Tibial artery (tissue), 4 donors: Measurements from ENCODE around the gene PAM.
"Not testable (repeated sequence)": the region's sequence is repeated elsewhere in the genome, so short reads cannot be mapped to it uniquely, and the experiment has no call there.

ENCODE experiments used
- DNase-seq, 2 donors: peaks; one replicate each; pipeline ENCODE4 v3.0.0-alpha.2; 2019
- H3K27ac ChIP-seq, 2 donors: fragments of 200-600 bp; sonication (generic) in 1 of 2; 1 replicate in 1 of 2; 2 replicates in 1 of 2; pipeline ENCODE4 v1.5.1; 2018 to 2019; ENCODE audit warnings: mild to moderate bottlenecking in 1 of 2
- H3K27me3 ChIP-seq, 2 donors: fragments of 200-600 bp; sonication (generic) in 1 of 2; one replicate each; pipeline versions ENCODE4 v1.5.1 to v1.6.0; 2016 to 2019
- H3K36me3 ChIP-seq, 3 donors: fragments of 200-600 bp; sonication (generic) in 2 of 3; one replicate each; pipeline ENCODE4 v1.5.1; 2016 to 2019; ENCODE audit warnings: mild to moderate bottlenecking in 2 of 3
- H3K4me1 ChIP-seq, 4 donors: fragments of 200-600 bp; sonication (generic) in 2 of 4; 1 replicate in 3 of 4; 2 replicates in 1 of 4; pipeline ENCODE4 v1.5.1; 2016 to 2019
- H3K4me3 ChIP-seq, 2 donors: fragments of 200-600 bp; sonication (generic) in 1 of 2; 1 replicate in 1 of 2; 2 replicates in 1 of 2; pipeline ENCODE4 v1.5.1; 2018 to 2019; ENCODE audit warnings: mild to moderate bottlenecking in 2 of 2
- H3K9me3 ChIP-seq, 3 donors: fragments of 200-600 bp; sonication (generic) in 1 of 3; one replicate each; pipeline ENCODE4 v1.5.1; 2016 to 2019
- intact Hi-C: fragments of 100-400 bp; cut with DNase I; formaldehyde crosslinking; loops from one replicate; pipeline ENCODE4 v1.15.0; 2023; ENCODE audit warnings: low total_unique reads
- TF ChIP-seq, protein P1 (sequence below), 2 experiments: fragments of 200-600 bp in 1 of 2; fragments of 450-650 bp in 1 of 2; IDR thresholded peaks; one replicate each; pipeline ENCODE4 v1.5.1; 2017 to 2019; ENCODE audit warnings: antibody characterized with exemption in 2 of 2, mild to moderate bottlenecking in 1 of 2, moderate library complexity in 1 of 2

Gene PAM

GRCh38 chr5:102901424-102902134, 146.5 kb downstream of the PAM start:
- TF ChIP-seq, protein P1, sequence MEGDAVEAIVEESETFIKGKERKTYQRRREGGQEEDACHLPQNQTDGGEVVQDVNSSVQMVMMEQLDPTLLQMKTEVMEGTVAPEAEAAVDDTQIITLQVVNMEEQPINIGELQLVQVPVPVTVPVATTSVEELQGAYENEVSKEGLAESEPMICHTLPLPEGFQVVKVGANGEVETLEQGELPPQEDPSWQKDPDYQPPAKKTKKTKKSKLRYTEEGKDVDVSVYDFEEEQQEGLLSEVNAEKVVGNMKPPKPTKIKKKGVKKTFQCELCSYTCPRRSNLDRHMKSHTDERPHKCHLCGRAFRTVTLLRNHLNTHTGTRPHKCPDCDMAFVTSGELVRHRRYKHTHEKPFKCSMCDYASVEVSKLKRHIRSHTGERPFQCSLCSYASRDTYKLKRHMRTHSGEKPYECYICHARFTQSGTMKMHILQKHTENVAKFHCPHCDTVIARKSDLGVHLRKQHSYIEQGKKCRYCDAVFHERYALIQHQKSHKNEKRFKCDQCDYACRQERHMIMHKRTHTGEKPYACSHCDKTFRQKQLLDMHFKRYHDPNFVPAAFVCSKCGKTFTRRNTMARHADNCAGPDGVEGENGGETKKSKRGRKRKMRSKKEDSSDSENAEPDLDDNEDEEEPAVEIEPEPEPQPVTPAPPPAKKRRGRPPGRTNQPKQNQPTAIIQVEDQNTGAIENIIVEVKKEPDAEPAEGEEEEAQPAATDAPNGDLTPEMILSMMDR (IDR thresholded peaks at IDR 0.05), result no peak
- H3K4me1 ChIP-seq, result peaks cover 0 to 5% (median 0%) of the 10 kb centered on the region in 4 donors

GRCh38 chr5:102902135-102902448, 147.0 kb downstream of the PAM start:
- intact Hi-C loops, result no loop called here
- Histone ChIP-seq H3K27me3 (no peaks in the 10 kb centered on the region), H3K4me3 (no peak overlapping the region), H3K4me1 (peaks cover 0 to 5% (median 0%) of the 10 kb centered on the region in 4 donors), H3K36me3 (peaks cover 0 to 5% (median 0%) of the 10 kb centered on the region in 3 donors), H3K27ac (no peak overlapping the region), H3K9me3 (no peaks in the 10 kb centered on the region)
- TF ChIP-seq, protein P1 (IDR thresholded peaks at IDR 0.05), result no peak
- DNase-seq, result no peak

More at GRCh38 chr5:102901424-102902134, 146.5 kb downstream of the PAM start:
- Histone ChIP-seq H3K27ac (no peak overlapping the region), H3K36me3 (no peaks in the 10 kb centered on the region), H3K9me3 (no peaks in the 10 kb centered on the region), H3K27me3 (no peaks in the 10 kb centered on the region), H3K4me3 (no peak overlapping the region)
- intact Hi-C loops, result no loop called here
- no peak for DNase-seq

- intact Hi-C loops, result no loop called here
- TF ChIP-seq, protein P1 (IDR thresholded peaks at IDR 0.05), result no peak
- peaks cover 0 to 5% (median 0%) of the 10 kb centered on the region in 3 donors for H3K36me3 ChIP-seq
- H3K27me3 ChIP-seq, result no peaks in the 10 kb centered on the region
- H3K4me3 ChIP-seq, result no peak overlapping the region
- DNase-seq, result no peak
- no peaks in the 10 kb centered on the region for H3K9me3 ChIP-seq
- no peak overlapping the region for H3K27ac ChIP-seq
- peaks cover 0 to 5% (median 0%) of the 10 kb centered on the region in 4 donors for H3K4me1 ChIP-seq
Observed at GRCh38 chr5:102902647-102903046, 147.5 kb downstream of the PAM start.

GRCh38 chr5:102903074-102903871, 148.2 kb downstream of the PAM start:
- no peak for DNase-seq
- peaks cover 0 to 5% (median 0%) of the 10 kb centered on the region in 3 donors for H3K36me3 ChIP-seq
- TF ChIP-seq, protein P1 (IDR thresholded peaks at IDR 0.05), result no peak
- H3K9me3 ChIP-seq, result no peaks in the 10 kb centered on the region
- H3K4me3 ChIP-seq, result no peak overlapping the region
- intact Hi-C loops, result no loop called here
- no peaks in the 10 kb centered on the region for H3K27me3 ChIP-seq
- peaks cover 0 to 5% (median 0%) of the 10 kb centered on the region in 4 donors for H3K4me1 ChIP-seq
- H3K27ac ChIP-seq, result no peak overlapping the region

DNA sequence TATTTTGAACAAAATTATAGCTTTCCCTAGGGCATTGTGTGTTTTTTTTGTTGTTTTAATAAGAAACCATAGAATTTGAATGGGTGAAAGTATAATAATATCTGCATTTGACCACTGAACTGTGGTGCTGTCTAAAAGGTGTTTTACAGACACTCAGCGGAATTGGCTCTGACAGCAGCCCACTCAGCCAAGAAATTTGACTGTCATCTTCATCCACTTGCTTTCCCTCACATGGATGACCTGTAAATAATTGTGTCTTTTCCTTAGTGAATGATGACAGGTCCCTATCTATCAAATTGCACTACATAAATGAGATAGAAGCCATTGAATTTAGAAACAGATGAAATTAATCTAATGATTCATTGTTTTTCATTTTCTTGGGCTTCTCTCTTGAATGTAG, 150.0 kb downstream of the PAM start:
- DNase-seq, result no peak
- H3K9me3 ChIP-seq, result no peaks in the 10 kb centered on the region
- intact Hi-C loops, result no loop called here
- peaks cover 0 to 5% (median 2%) of the 10 kb centered on the region in 4 donors for H3K4me1 ChIP-seq
- H3K27ac ChIP-seq, result no peak overlapping the region
- TF ChIP-seq, protein P1 (IDR thresholded peaks at IDR 0.05), result no peak
- no peaks in the 10 kb centered on the region for H3K27me3 ChIP-seq
- peaks cover 0 to 5% (median 0%) of the 10 kb centered on the region in 3 donors for H3K36me3 ChIP-seq
- H3K4me3 ChIP-seq, result no peak overlapping the region

DNA sequence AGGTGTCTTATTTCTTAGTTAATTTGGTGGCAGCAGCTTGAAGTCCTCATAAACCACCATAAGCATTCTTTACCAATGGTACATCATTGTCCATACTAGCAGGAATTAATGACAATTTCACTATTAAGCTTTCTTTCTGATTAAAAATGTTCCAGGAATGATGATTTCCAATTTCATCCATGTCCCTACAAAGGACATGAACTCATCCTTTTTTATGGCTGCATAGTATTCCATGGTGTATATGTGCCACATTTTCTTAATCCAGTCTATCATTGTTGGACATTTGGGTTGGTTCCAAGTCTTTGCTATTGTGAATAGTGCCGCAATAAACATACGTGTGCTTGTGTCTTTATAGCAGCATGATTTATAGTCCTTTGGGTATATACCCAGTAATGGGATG, 152.0 kb downstream of the PAM start:
- H3K4me3 ChIP-seq, H3K27me3 ChIP-seq: not testable (repeated sequence)

More for the DNA sequence above, 152.0 kb downstream of the PAM start:
- H3K27ac ChIP-seq, intact Hi-C loops, H3K36me3 ChIP-seq, DNase-seq, H3K9me3 ChIP-seq: not testable (repeated sequence)
- H3K4me1 ChIP-seq, result peaks cover 0 to 25% (median 12%) of the 10 kb centered on the region in 4 donors
